ENCODE measurements around the gene JUP.

GRCh38 chr17:41814195-41814594 lies 27.7 kb upstream of the JUP start:
- TF ChIP-seq EZH2 (IDR thresholded peaks at IDR 0.05; ENCODE audit: borderline replicate concordance) (no peak), CTCF (IDR thresholded peaks at IDR 0.05; ENCODE audit: poor library complexity) (no peak), EZH2phosphoT487 (IDR thresholded peaks at IDR 0.05; ENCODE audit: low read depth, severe bottlenecking, unreplicated experiment) (no peak)

Measured in hepatocyte (in vitro differentiated cells).